IMR-90 (cell line): ENCODE measurements around the gene CYSRT1. TPM values are rescaled to one million over a fixed set of nuclear protein-coding genes. Genes with fewer than 3 reads are reported as not detected.
A peak's percentile ranks its signal among the peaks of the same experiment; 100 is the strongest.

Experiments
- ATAC-seq: fragments of 200-7000 bp; cut with Tn5 transposase; 2 replicates; pipeline ENCODE4 v1.9.1; 2020; ENCODE audit warnings: low read depth, mild to moderate bottlenecking, moderate library complexity
- BruUV-seq: library from RNA; stranded (reverse); fragments of 400-500 nt; replicated peaks from 2 replicates; lab custom pipeline; 2021; lab: Mats Ljungman, UMichigan
- CTCF ChIA-PET: fragments of 300-600 bp; formaldehyde crosslinking; extraction: SDS; loops from one replicate; lab custom pipeline; 2021; ENCODE audit warnings: antibody characterized with exemption; lab: Yijun Ruan, JAX
- POLR2A ChIA-PET: fragments of 300-600 bp; sonication (Branson Sonifier 250); formaldehyde crosslinking; loops from one replicate; lab custom pipeline; 2022; ENCODE audit warnings: antibody characterized with exemption; ENCODE audit not compliant: unreplicated experiment; lab: Charles Lee
- DNase-seq: peaks from one replicate; pipeline ENCODE4 v3.0.0; 2013
- H2AFZ ChIP-seq: replicated peaks from 2 replicates; pipeline ENCODE3; 2013; ENCODE audit warnings: low read length, mild to moderate bottlenecking; ENCODE audit not compliant: poor library complexity
- H2AK5ac ChIP-seq: 2 replicates; pipeline ENCODE4 v1.6.1; 2013; ENCODE audit warnings: low read depth, low read length, inconsistent platforms
- H2AK9ac ChIP-seq: replicated peaks from 2 replicates; pipeline ENCODE3; 2013; ENCODE audit warnings: mild to moderate bottlenecking, low read depth, low read length, moderate library complexity; ENCODE audit not compliant: poor library complexity
- H2BK120ac ChIP-seq: 2 replicates; pipeline ENCODE4 v1.6.1; 2013; ENCODE audit warnings: low read depth, low read length, inconsistent platforms
- H2BK15ac ChIP-seq: 3 replicates; pipeline ENCODE4 v1.6.1; 2013; ENCODE audit warnings: low read depth, low read length, inconsistent platforms
- H2BK20ac ChIP-seq: 2 replicates; pipeline ENCODE4 v1.6.1; 2013; ENCODE audit warnings: low read depth, mild to moderate bottlenecking, inconsistent platforms, low read length, moderate library complexity
- H2BK5ac ChIP-seq: 2 replicates; pipeline ENCODE4 v1.6.1; 2013; ENCODE audit warnings: mild to moderate bottlenecking, low read depth, low read length, inconsistent platforms; ENCODE audit not compliant: poor library complexity, severe bottlenecking
- H3K14ac ChIP-seq: replicated peaks from 2 replicates; pipeline ENCODE4 v1.6.1; 2013; ENCODE audit warnings: low read depth, low read length, inconsistent platforms
- H3K18ac ChIP-seq: 2 replicates; pipeline ENCODE4 v1.6.1; 2013; ENCODE audit warnings: low read depth, low read length, control low read depth
- H3K23ac ChIP-seq: 2 replicates; pipeline ENCODE4 v1.6.1; 2013; ENCODE audit warnings: low read depth, low read length, inconsistent platforms
- H3K27ac ChIP-seq: 2 replicates; pipeline ENCODE4 v1.5.1; 2013; ENCODE audit warnings: mild to moderate bottlenecking, control low read depth, low read length; ENCODE audit not compliant: insufficient read depth
- H3K27me3 ChIP-seq: 2 replicates; pipeline ENCODE4 v1.6.1; 2013; ENCODE audit warnings: low read length; ENCODE audit not compliant: control insufficient read depth, insufficient read depth
- H3K36me3 ChIP-seq: 2 replicates; pipeline ENCODE4 v1.6.1; 2013; ENCODE audit warnings: low read length, mixed read lengths; ENCODE audit not compliant: control insufficient read depth, insufficient read depth
- H3K4ac ChIP-seq: 2 replicates; pipeline ENCODE4 v1.6.1; 2013; ENCODE audit warnings: low read depth, low read length, inconsistent platforms
- H3K4me1 ChIP-seq: 2 replicates; pipeline ENCODE4 v1.6.1; 2013; ENCODE audit warnings: low read length, mixed read lengths; ENCODE audit not compliant: control insufficient read depth, insufficient read depth
- H3K4me2 ChIP-seq: 2 replicates; pipeline ENCODE4 v1.6.1; 2013; ENCODE audit warnings: low read depth, mild to moderate bottlenecking, control low read depth, low read length, moderate library complexity
- H3K4me3 ChIP-seq: 2 replicates; pipeline ENCODE4 v1.5.1; 2013; ENCODE audit warnings: low read depth, mild to moderate bottlenecking, control low read depth, low read length, moderate library complexity; ENCODE audit not compliant: insufficient read depth
- H3K56ac ChIP-seq: 2 replicates; pipeline ENCODE4 v1.6.1; 2013; ENCODE audit warnings: low read length, inconsistent platforms; ENCODE audit not compliant: insufficient read depth; ENCODE audit errors: extremely low read depth
- H3K79me1 ChIP-seq, 2 experiments: 2 replicates each; pipeline ENCODE4 v1.6.1; 2013; ENCODE audit warnings: low read length in 2 of 2, inconsistent platforms in 1 of 2, low read depth in 1 of 2
- H3K9ac ChIP-seq: 2 replicates; pipeline ENCODE4 v1.6.1; 2013; ENCODE audit warnings: low read depth, low read length, control low read depth
- H3K9me1 ChIP-seq: 2 replicates; pipeline ENCODE4 v1.6.1; 2013; ENCODE audit warnings: low read length, inconsistent platforms; ENCODE audit not compliant: insufficient read depth
- H3K9me3 ChIP-seq: 2 replicates; pipeline ENCODE4 v1.6.1; 2013; ENCODE audit warnings: low read length; ENCODE audit not compliant: control insufficient read depth, insufficient read depth
- H4K20me1 ChIP-seq: 2 replicates; pipeline ENCODE4 v1.6.1; 2013; ENCODE audit warnings: low read length, inconsistent platforms; ENCODE audit not compliant: insufficient read depth
- H4K5ac ChIP-seq: 2 replicates; pipeline ENCODE4 v1.6.1; 2013; ENCODE audit warnings: mild to moderate bottlenecking, low read depth, low read length, control low read depth
- H4K8ac ChIP-seq, 2 experiments: 2 replicates each; pipeline ENCODE4 v1.6.1; 2013; ENCODE audit warnings: low read depth in 2 of 2, low read length in 2 of 2, control low read depth in 1 of 2, inconsistent platforms in 1 of 2
- H4K91ac ChIP-seq: 2 replicates; pipeline ENCODE4 v1.6.1; 2013; ENCODE audit warnings: low read depth, low read length, inconsistent platforms; ENCODE audit not compliant: insufficient read depth
- BHLHE40 ChIP-seq: fragments of 150-350 bp; IDR thresholded peaks from 2 replicates; pipeline ENCODE4 v1.6.1; 2016; ENCODE audit warnings: mild to moderate bottlenecking, low read depth, low read length
- CEBPB ChIP-seq: IDR thresholded peaks from 2 replicates; pipeline ENCODE4 v1.6.1; 2012; ENCODE audit warnings: low read depth, low read length, improper control_type of control experiment
- CHD1 ChIP-seq: IDR thresholded peaks from 2 replicates; pipeline ENCODE4 v1.6.1; 2012; ENCODE audit warnings: low read depth, low read length, improper control_type of control experiment
- FOS ChIP-seq: fragments of 150-350 bp; IDR thresholded peaks from 2 replicates; pipeline ENCODE4 v1.6.1; 2016; ENCODE audit warnings: low read depth, low read length
- MAFK ChIP-seq: IDR thresholded peaks from 2 replicates; pipeline ENCODE4 v1.6.1; 2012; ENCODE audit warnings: low read depth, low read length, improper control_type of control experiment
- MAZ ChIP-seq: IDR thresholded peaks from 2 replicates; pipeline ENCODE4 v1.6.1; 2012; ENCODE audit warnings: low read depth, mild to moderate bottlenecking, low read length, improper control_type of control experiment, moderate library complexity, borderline replicate concordance
- MXI1 ChIP-seq: IDR thresholded peaks from 2 replicates; pipeline ENCODE4 v1.6.1; 2012; ENCODE audit warnings: low read depth, mild to moderate bottlenecking, low read length, moderate library complexity, borderline replicate concordance
- NFE2L2 ChIP-seq: fragments of 150-350 bp; IDR thresholded peaks from 2 replicates; pipeline ENCODE4 v1.6.1; 2016; ENCODE audit warnings: low read depth, mild to moderate bottlenecking, low read length
- POLR2A ChIP-seq: IDR thresholded peaks from 2 replicates; pipeline ENCODE4 v1.6.1; 2012; ENCODE audit warnings: mild to moderate bottlenecking, low read depth, low read length
- RAD21 ChIP-seq: IDR thresholded peaks from 2 replicates; pipeline ENCODE4 v1.6.1; 2012; ENCODE audit warnings: low read length, improper control_type of control experiment
- RCOR1 ChIP-seq: IDR thresholded peaks from 2 replicates; pipeline ENCODE4 v1.6.1; 2012; ENCODE audit warnings: mild to moderate bottlenecking, low read length, improper control_type of control experiment; ENCODE audit not compliant: insufficient replicate concordance
- RFX5 ChIP-seq: IDR thresholded peaks from 2 replicates; pipeline ENCODE4 v1.8.0; 2012; ENCODE audit warnings: low read depth, mild to moderate bottlenecking, low read length, moderate library complexity
- SMC3 ChIP-seq: fragments of 150-350 bp; IDR thresholded peaks from 2 replicates; pipeline ENCODE4 v1.6.1; 2016; ENCODE audit warnings: low read depth, mild to moderate bottlenecking, antibody characterized with exemption, low read length, moderate library complexity
- USF2 ChIP-seq: fragments of 150-350 bp; IDR thresholded peaks from 2 replicates; pipeline ENCODE4 v1.6.1; 2017; ENCODE audit warnings: mild to moderate bottlenecking, antibody characterized with exemption, low read length, low read depth
- WGBS, 2 experiments: methylation state at CpG; one replicate each; pipeline versions ENCODE4 v1.1.5 to v1.1.7; 2013; ENCODE audit warnings: missing lambda C conversion rate in 2 of 2; ENCODE audit not compliant: insufficient read length in 1 of 2; ENCODE audit errors: extremely low coverage in 2 of 2; 5-methylcytosine and 5-hydroxymethylcytosine counted together
- dilution Hi-C: fragments of 300-500 bp; cut with HindIII; formaldehyde crosslinking; loops from one replicate; pipeline ENCODE4 v1.14.3; 2018; ENCODE audit warnings: low sequenced_read_pairs; ENCODE audit not compliant: unreplicated experiment
- in situ Hi-C: fragments of 300-500 bp; cut with MboI; formaldehyde crosslinking; loops from 3 replicates; pipeline ENCODE4 v1.14.3; 2019; ENCODE audit warnings: low sequenced_read_pairs, inconsistent platforms, mixed read lengths
- intact Hi-C: fragments of 100-400 bp; cut with micrococcal nuclease; formaldehyde crosslinking; loops from 2 replicates; pipeline ENCODE4 v1.10.0; 2022
- polyA plus RNA-seq, 3 experiments: library from polyadenylated mRNA; depleted of rRNA; stranded (reverse); fragments of >200 nt; gene quantifications; 2 replicates each; pipeline ENCODE4 v1.2.3, GENCODE V29; 2012; ENCODE audit warnings: low replicate concordance in 1 of 3
- total RNA-seq: library from RNA; depleted of rRNA; stranded (reverse); fragments of >200 nt; gene quantifications from 2 replicates; pipeline ENCODE4 v1.2.3, GENCODE V29; 2012
- TF ChIP-seq, protein P1 (sequence below): fragments of 150-350 bp; IDR thresholded peaks from 2 replicates; pipeline ENCODE4 v1.6.1; 2016; ENCODE audit warnings: low read depth, mild to moderate bottlenecking, low read length, moderate library complexity, borderline replicate concordance
- TF ChIP-seq, protein P2 (sequence below): conservative IDR thresholded peaks from 2 replicates; pipeline ENCODE4 v1.5.1; 2012; ENCODE audit warnings: mild to moderate bottlenecking, low read depth, low read length, improper control_type of control experiment

Gene CYSRT1
- total and polyA plus RNA-seq, 2 of the 4 experiments (the other 2 are of a cell fraction): 0.18 to 0.84 TPM

DNA sequence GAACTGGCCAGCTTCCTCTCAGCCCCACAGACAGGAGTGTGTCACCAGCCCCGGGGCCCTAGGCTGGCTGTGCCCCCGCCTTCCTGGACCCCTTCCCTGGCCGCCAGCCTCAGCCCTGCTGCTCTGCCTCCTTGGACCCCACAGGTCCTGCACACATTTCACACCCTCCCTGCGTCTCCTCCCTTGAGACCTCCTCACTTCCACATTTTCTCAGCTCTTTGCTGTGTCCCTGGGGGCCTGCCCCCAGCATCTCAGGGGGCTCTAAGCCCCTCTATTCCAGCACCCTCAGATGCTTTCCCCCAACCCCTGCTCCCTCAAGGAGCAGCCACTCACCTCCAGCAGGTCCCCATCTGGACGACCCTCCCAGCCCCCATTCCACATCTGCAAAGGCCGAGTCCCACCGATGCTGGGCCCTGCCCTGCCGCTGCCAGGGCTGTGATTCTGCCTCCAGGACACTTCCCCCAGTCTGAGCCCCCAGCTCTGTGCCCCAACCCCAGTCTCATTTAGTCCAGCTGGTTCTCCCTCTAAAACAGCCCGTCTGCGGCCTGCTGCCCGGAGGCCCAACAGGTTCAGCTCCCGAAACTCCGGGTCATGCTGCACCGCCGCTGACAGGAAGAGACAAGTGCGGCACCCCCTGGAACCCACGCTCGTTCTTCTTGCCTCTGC, 9.9 kb downstream of the CYSRT1 start:
- ChIA-PET POLR2A (no interaction called here), CTCF (no interaction called here)
- Histone ChIP-seq H3K27me3 (0 out of 2 replicates have a peak, but pooled peaks cover 1% of the 10 kb centered on the region), H2AK9ac (peak overlapping the region; percentile 50), H3K14ac (no peak overlapping the region), H3K9me1 (no peaks in the 10 kb centered on the region), H3K4ac (no peak overlapping the region), H3K18ac (no peak overlapping the region), H3K79me1 (peaks cover 8 to 27% of the 10 kb centered on the region in 2 experiments; a peak in 3 of 4 replicates), H2BK5ac (no peak overlapping the region), H2BK15ac (no peak overlapping the region), H3K4me3 (no peak overlapping the region), H3K9ac (no peak overlapping the region), H2AFZ (peak overlapping the region; percentile 56), H3K56ac (no peak overlapping the region), H3K9me3 (no peaks in the 10 kb centered on the region), H3K4me2 (no peak overlapping the region), H3K23ac (no peak overlapping the region), H2AK5ac (no peak overlapping the region), H3K36me3 (no peaks in the 10 kb centered on the region), H3K4me1 (peaks cover 5% of the 10 kb centered on the region; the same call in 1 of the 2 replicates), H4K8ac (no peak overlapping the region), H4K20me1 (peaks cover 6% of the 10 kb centered on the region; the same call in 1 of the 2 replicates), H2BK120ac (no peak overlapping the region), H3K27ac (no peak overlapping the region), H4K91ac (no peak overlapping the region), H2BK20ac (no peak overlapping the region), H4K5ac (no peak overlapping the region)
- no peak for TF ChIP-seq BHLHE40
- TF ChIP-seq CHD1: no peak
- no peak for TF ChIP-seq FOS
- no peak for TF ChIP-seq RAD21
- no peak for TF ChIP-seq CEBPB
- no peak for TF ChIP-seq MXI1
- no peak for TF ChIP-seq MAFK
- TF ChIP-seq SMC3: no peak
- TF ChIP-seq POLR2A: no peak
- no peak for TF ChIP-seq RCOR1
- no peak for TF ChIP-seq MAZ
- TF ChIP-seq, protein P1, sequence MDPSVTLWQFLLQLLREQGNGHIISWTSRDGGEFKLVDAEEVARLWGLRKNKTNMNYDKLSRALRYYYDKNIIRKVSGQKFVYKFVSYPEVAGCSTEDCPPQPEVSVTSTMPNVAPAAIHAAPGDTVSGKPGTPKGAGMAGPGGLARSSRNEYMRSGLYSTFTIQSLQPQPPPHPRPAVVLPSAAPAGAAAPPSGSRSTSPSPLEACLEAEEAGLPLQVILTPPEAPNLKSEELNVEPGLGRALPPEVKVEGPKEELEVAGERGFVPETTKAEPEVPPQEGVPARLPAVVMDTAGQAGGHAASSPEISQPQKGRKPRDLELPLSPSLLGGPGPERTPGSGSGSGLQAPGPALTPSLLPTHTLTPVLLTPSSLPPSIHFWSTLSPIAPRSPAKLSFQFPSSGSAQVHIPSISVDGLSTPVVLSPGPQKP: no peak
- no peak for TF ChIP-seq RFX5
- TF ChIP-seq NFE2L2: no peak
- TF ChIP-seq, protein P2, sequence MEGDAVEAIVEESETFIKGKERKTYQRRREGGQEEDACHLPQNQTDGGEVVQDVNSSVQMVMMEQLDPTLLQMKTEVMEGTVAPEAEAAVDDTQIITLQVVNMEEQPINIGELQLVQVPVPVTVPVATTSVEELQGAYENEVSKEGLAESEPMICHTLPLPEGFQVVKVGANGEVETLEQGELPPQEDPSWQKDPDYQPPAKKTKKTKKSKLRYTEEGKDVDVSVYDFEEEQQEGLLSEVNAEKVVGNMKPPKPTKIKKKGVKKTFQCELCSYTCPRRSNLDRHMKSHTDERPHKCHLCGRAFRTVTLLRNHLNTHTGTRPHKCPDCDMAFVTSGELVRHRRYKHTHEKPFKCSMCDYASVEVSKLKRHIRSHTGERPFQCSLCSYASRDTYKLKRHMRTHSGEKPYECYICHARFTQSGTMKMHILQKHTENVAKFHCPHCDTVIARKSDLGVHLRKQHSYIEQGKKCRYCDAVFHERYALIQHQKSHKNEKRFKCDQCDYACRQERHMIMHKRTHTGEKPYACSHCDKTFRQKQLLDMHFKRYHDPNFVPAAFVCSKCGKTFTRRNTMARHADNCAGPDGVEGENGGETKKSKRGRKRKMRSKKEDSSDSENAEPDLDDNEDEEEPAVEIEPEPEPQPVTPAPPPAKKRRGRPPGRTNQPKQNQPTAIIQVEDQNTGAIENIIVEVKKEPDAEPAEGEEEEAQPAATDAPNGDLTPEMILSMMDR: no peak
- no peak for TF ChIP-seq USF2
- ATAC-seq (no peak), DNase-seq (no peak)
- in situ Hi-C loops (no loop called here), intact Hi-C loops (no loop called here), dilution Hi-C loops (no loop called here)
- 84% methylated on average over 12 of the region's 18 CpGs; no CpG with 5 or more reads in 1 of the 2 experiments for WGBS, 2 experiments
- no TSS peak for BruUV-seq
